Bronchial epithelial cell (primary cell): ENCODE data around the gene GFOD2. TPM values are rescaled to one million over a fixed set of nuclear protein-coding genes. Genes with fewer than 3 reads are reported as not detected.
"Not testable (repeated sequence)": the region's sequence is repeated elsewhere in the genome, so short reads cannot be mapped to it uniquely, and the experiment has no call there.

Source experiments
- DNase-seq: peaks from one replicate; pipeline ENCODE4 v3.0.0-alpha.2; 2010; ENCODE audit warnings: low read depth
- FAIRE-seq: peaks from 2 replicates; lab custom pipeline; 2011; peaks lifted over from hg19 to GRCh38; lab: Jason Lieb, UNC
- H3K27me3 ChIP-seq: 2 replicates; pipeline ENCODE4 v1.5.1; 2011; ENCODE audit warnings: low read length; ENCODE audit not compliant: control insufficient read depth, insufficient read depth
- H3K36me3 ChIP-seq: 2 replicates; pipeline ENCODE4 v1.5.1; 2011; ENCODE audit warnings: low read length; ENCODE audit not compliant: control insufficient read depth, insufficient read depth
- H3K4me3 ChIP-seq: 2 replicates; pipeline ENCODE4 v1.5.1; 2011; ENCODE audit warnings: mild to moderate bottlenecking, low read depth, low read length, control low read depth
- total RNA-seq: library from RNA; depleted of rRNA; stranded (reverse); fragments of >200 nt; gene quantifications from 2 replicates; pipeline ENCODE4 v1.2.1, GENCODE V29; 2014
- TF ChIP-seq, protein P1 (sequence below): IDR thresholded peaks from 2 replicates; pipeline ENCODE4 v1.5.1; 2011; ENCODE audit warnings: mild to moderate bottlenecking, moderate library complexity, low read length, control low read depth, inconsistent platforms; ENCODE audit not compliant: insufficient read depth, severe bottlenecking

The GFOD2 gene
- total RNA-seq, 1 donor from 2014 or later = 17.9 TPM

- TF ChIP-seq, protein P1, sequence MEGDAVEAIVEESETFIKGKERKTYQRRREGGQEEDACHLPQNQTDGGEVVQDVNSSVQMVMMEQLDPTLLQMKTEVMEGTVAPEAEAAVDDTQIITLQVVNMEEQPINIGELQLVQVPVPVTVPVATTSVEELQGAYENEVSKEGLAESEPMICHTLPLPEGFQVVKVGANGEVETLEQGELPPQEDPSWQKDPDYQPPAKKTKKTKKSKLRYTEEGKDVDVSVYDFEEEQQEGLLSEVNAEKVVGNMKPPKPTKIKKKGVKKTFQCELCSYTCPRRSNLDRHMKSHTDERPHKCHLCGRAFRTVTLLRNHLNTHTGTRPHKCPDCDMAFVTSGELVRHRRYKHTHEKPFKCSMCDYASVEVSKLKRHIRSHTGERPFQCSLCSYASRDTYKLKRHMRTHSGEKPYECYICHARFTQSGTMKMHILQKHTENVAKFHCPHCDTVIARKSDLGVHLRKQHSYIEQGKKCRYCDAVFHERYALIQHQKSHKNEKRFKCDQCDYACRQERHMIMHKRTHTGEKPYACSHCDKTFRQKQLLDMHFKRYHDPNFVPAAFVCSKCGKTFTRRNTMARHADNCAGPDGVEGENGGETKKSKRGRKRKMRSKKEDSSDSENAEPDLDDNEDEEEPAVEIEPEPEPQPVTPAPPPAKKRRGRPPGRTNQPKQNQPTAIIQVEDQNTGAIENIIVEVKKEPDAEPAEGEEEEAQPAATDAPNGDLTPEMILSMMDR = no peak
- no peaks in the 10 kb centered on the region for H3K27me3 ChIP-seq
- DNase-seq (no peak), FAIRE-seq (no peak)
- no peak overlapping the region for H3K4me3 ChIP-seq
- no peaks in the 10 kb centered on the region for H3K36me3 ChIP-seq
Observed at GRCh38 chr16:67752641-67753040, 33.5 kb upstream of the GFOD2 start.

DNA sequence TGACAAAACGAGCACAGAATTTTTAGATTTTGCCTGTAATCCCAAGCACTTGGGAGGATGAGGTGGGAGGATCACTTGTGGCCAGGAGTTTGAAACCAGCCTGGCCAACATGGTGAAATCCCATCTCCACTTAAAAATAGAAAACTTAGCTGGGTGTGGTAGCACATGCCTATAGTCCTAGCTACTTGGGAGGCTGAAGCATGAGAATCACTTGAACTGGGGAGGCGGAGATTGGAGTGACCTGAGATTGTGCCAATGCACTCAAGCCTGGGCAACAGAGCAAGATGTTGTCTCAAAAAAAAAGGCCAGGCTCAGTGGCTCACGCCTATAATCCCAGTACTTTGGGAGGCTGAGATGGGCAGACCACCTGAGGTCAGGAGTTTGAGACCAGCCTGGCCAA lies 32.2 kb upstream of the GFOD2 start:
- not testable (repeated sequence) for FAIRE-seq

DNA sequence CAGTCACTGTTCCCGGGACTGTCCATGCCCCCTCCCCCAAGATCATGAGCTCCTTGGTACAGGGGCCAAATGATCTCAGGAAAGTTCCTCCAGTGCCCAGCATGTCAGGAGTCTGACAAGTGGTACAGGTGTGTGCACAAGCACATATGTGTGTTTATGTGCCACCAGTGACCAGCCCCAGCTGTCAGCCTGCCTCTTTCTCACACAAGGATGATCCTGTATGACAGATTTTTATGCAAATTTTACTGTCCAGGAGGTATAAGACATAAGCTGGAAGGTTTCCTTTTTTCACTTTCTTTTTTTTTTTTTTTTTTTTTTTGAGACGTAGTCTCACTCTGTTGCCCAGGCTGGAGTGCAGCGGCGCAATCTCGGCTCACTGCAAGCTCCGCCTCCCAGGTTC lies 31.4 kb upstream of the GFOD2 start:
- H3K27me3 ChIP-seq = no peaks in the 10 kb centered on the region
- FAIRE-seq (no peak), DNase-seq (no peak)
- no peak overlapping the region for H3K4me3 ChIP-seq
- H3K36me3 ChIP-seq = no peaks in the 10 kb centered on the region
- TF ChIP-seq, protein P1 = no peak

More for the DNA sequence above, 32.2 kb upstream of the GFOD2 start:
- not testable (repeated sequence) for H3K27me3 ChIP-seq, DNase-seq, H3K36me3 ChIP-seq, H3K4me3 ChIP-seq

GRCh38 chr16:67749436-67750078 lies 30.4 kb upstream of the GFOD2 start:
- DNase-seq (no peak), FAIRE-seq (no peak)
- Histone ChIP-seq H3K36me3 (no peaks in the 10 kb centered on the region), H3K4me3 (no peak overlapping the region), H3K27me3 (no peaks in the 10 kb centered on the region)
- TF ChIP-seq, protein P1 = no peak

DNA sequence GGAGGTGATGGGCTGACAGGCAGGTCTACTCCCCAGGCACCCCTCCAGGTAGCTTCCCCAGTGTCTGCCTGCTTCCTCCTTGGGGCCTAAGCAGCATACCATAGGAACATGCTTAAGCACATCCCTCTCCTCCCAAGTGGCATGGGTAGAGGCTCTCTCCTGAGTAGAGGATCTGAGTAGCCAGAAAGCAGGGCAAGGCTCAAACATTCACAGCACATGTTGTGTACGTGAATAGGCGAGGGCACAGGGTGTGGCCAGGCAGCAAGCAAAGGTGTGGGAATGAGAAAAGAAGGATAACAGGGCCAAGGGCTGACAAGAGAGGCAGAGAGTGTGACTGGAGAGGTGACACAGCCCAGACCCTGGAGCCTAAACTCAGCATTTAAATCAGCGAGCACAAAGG lies 29.7 kb upstream of the GFOD2 start:
- Histone ChIP-seq H3K4me3 (no peak overlapping the region), H3K27me3 (no peaks in the 10 kb centered on the region), H3K36me3 (no peaks in the 10 kb centered on the region)
- DNase-seq (peak; percentile 74), FAIRE-seq (no peak)
- TF ChIP-seq, protein P1 = no peak

DNA sequence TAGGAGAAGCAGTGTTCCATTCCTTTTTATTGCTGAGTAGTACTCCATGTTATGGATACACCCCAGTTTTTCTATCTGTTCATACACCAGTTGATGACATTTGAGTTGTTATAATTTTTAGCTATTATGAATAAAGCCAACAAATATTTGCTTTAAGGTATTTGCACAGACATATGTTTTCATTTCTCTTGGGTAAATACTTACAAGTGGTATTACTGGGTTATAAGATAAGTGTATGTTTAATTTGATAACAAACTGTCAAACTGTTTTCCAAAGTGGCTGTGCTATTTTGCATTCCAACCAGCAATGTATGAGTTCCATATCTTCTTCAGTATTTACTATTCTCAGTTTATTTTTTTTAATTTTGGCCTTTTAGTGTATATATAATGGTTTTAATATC lies 27.7 kb upstream of the GFOD2 start:
- FAIRE-seq (no peak), DNase-seq (no peak)
- Histone ChIP-seq H3K4me3 (no peak overlapping the region), H3K27me3 (no peaks in the 10 kb centered on the region), H3K36me3 (peaks cover 1% of the 10 kb centered on the region)
- TF ChIP-seq, protein P1 = no peak
